ENCODE results near the gene SH3GLB2. TPM values are rescaled to one million over a fixed set of nuclear protein-coding genes. Genes with fewer than 3 reads are reported as not detected.

Gene SH3GLB2
- total RNA-seq, 4 donors from 2014 or later = 156 to 218 (median 183) TPM

DNA sequence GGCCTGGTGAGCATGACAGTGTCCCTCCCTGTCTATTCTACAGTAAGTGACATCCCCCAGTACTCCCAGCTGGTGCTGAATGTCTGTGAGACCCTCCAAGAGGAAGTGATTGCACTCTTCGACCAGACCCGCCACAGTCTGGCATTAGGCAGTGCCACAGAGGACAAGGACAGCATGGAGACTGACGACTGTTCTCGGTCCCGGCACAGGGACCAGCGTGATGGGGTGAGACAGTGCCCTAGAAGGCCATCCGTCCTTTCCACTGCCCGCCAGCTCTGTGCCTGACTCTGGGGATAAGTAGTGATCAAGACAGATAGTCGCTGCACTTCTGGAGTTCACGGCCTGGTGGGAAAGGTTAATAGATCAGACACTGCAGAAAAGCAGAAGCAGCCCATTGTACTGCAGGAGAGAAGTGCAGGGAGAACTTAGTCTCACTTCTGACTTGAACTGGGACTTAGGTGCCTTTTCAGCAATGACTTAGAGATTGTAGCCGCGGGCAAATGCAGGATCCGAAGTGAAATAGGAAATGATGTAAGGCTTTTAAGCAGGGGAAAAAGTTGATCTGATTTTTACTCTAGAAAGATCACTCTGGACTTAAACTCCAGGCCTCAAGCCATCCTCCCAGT lies 28.4 kb downstream of the SH3GLB2 start:
- H3K27ac ChIP-seq = no peak overlapping the region
- H3K4me1 ChIP-seq = no peaks in the 10 kb centered on the region
- H3K27me3 ChIP-seq = no peaks in the 10 kb centered on the region
- no peaks in the 10 kb centered on the region for H3K9me3 ChIP-seq
- TF ChIP-seq POLR2A (IDR thresholded peaks at IDR 0.05) = no peak
- TF ChIP-seq, protein P1, sequence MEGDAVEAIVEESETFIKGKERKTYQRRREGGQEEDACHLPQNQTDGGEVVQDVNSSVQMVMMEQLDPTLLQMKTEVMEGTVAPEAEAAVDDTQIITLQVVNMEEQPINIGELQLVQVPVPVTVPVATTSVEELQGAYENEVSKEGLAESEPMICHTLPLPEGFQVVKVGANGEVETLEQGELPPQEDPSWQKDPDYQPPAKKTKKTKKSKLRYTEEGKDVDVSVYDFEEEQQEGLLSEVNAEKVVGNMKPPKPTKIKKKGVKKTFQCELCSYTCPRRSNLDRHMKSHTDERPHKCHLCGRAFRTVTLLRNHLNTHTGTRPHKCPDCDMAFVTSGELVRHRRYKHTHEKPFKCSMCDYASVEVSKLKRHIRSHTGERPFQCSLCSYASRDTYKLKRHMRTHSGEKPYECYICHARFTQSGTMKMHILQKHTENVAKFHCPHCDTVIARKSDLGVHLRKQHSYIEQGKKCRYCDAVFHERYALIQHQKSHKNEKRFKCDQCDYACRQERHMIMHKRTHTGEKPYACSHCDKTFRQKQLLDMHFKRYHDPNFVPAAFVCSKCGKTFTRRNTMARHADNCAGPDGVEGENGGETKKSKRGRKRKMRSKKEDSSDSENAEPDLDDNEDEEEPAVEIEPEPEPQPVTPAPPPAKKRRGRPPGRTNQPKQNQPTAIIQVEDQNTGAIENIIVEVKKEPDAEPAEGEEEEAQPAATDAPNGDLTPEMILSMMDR (IDR thresholded peaks at IDR 0.05) = no peak
- peaks cover 0 to 93% (median 0%) of the 10 kb centered on the region in 3 donors for H3K36me3 ChIP-seq
- no peak for DNase-seq
- H3K4me3 ChIP-seq = no peak overlapping the region

DNA sequence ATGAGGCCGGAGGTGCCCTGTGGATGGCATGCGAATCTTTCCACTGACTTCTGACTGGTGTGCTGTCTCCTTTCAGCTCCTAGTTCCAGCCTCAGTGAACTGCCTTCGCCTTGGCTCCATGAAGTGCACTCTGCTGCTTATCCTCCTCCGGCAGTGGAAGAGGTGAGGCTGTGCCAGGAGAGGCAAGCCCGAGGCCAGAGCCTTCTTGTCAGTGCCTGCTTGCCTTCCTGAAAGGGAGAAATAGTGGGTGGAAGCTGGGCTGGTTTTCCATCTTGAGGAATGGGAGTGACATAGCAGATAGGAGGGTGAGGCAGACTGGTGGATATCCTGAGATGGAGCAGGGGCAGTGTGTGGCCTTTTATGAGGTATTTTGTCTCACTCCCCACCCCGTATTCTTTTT lies 29.7 kb downstream of the SH3GLB2 start:
- no peak for DNase-seq
- Histone ChIP-seq H3K36me3 (peaks cover 0 to 98% (median 0%) of the 10 kb centered on the region in 3 donors), H3K4me3 (no peak overlapping the region), H3K4me1 (no peaks in the 10 kb centered on the region), H3K27ac (no peak overlapping the region), H3K9me3 (no peaks in the 10 kb centered on the region), H3K27me3 (no peaks in the 10 kb centered on the region)
- TF ChIP-seq, protein P1 (IDR thresholded peaks at IDR 0.05) = no peak
- TF ChIP-seq POLR2A (IDR thresholded peaks at IDR 0.05) = no peak

DNA sequence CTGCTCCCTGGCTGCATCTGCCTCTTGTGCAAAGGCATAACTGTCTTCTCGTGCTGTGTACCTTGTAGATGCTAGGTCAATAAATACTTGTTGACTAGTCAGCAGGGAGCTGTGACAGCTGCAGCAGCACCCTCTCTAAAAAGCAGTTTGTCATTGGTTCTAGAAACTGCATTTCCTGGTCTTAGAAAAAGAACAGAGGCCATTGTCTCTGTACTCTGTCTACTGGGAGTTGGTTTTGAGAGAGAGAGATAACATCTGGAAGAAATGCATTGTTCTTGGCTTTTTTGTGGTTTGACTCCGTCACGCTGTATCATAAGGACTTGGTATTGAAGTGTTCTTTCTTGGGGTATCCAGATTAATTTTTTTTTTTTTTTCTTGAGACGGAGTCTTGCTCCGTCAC lies 32.3 kb downstream of the SH3GLB2 start:
- Histone ChIP-seq H3K36me3 (peaks cover 0 to 93% (median 0%) of the 10 kb centered on the region in 3 donors), H3K27ac (no peak overlapping the region), H3K4me3 (no peak overlapping the region), H3K4me1 (no peaks in the 10 kb centered on the region), H3K27me3 (no peaks in the 10 kb centered on the region), H3K9me3 (no peaks in the 10 kb centered on the region)
- TF ChIP-seq POLR2A (IDR thresholded peaks at IDR 0.05) = no peak
- TF ChIP-seq, protein P1 (IDR thresholded peaks at IDR 0.05) = no peak
- DNase-seq = no peak

DNA sequence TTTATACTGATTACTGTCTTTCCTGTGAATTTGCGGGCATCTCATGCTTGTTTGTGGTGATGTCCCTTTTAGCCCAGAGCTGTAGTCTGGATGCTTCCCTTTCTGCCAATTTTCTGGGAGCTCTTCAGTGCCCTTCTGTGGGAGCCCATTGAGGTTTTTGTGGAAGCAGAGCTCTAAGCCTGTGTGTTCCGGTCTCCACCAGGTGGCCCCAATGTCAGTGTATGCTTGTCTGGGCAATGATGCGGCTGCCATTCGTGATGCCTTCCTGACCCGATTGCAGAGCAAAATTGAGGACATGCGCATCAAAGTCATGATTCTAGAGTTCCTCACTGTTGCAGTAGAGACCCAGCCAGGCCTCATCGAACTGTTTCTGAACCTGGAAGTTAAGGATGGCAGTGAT lies 35.1 kb downstream of the SH3GLB2 start:
- no peaks in the 10 kb centered on the region for H3K9me3 ChIP-seq
- H3K27me3 ChIP-seq = no peaks in the 10 kb centered on the region
- H3K4me3 ChIP-seq = no peak overlapping the region
- no peaks in the 10 kb centered on the region for H3K4me1 ChIP-seq
- peaks cover 0 to 92% (median 0%) of the 10 kb centered on the region in 3 donors for H3K36me3 ChIP-seq
- DNase-seq = no peak
- TF ChIP-seq, protein P1 (IDR thresholded peaks at IDR 0.05) = peak in 3 of 6 experiments; percentile 7 to 26 (median 12)
- TF ChIP-seq POLR2A (IDR thresholded peaks at IDR 0.05) = no peak
- no peak overlapping the region for H3K27ac ChIP-seq

DNA sequence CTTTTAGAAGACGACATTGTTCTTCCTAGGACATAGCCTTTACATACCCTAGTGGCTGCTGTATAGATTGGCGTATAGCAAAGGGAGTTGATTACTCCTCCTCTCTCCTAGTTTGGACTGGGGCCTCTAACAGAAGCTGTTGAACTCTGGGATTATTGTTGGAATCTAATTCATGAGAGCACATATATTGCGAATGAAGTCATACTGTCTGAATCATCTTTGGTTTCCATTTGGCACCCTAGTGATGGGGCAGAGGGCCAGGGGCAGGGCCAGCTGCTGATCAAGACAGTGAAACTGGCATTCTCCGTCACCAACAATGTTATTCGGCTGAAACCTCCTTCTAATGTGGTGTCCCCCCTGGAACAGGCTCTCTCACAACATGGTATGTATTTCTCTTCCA lies 40.3 kb downstream of the SH3GLB2 start:
- TF ChIP-seq POLR2A (IDR thresholded peaks at IDR 0.05) = no peak
- TF ChIP-seq, protein P1 (IDR thresholded peaks at IDR 0.05) = no peak
- no peaks in the 10 kb centered on the region for H3K4me1 ChIP-seq
- no peak overlapping the region for H3K27ac ChIP-seq
- no peak for DNase-seq
- H3K9me3 ChIP-seq = no peaks in the 10 kb centered on the region
- H3K27me3 ChIP-seq = no peaks in the 10 kb centered on the region
- H3K36me3 ChIP-seq = peaks cover 0 to 91% (median 4%) of the 10 kb centered on the region in 3 donors
- no peak overlapping the region for H3K4me3 ChIP-seq
